Stimulated activated CD8-positive, alpha-beta memory T cell treated with anti-CD3 and anti-CD28 coated beads, Interleukin-4, amount 100 ng/mL, for 1 hour (primary cell): Measurements from ENCODE around the gene PRKACG.

Experiments
- DNase-seq, 2 donors: peaks; one replicate each; pipeline ENCODE4 v3.0.0-alpha.2; 2020; ENCODE audit warnings: low read depth in 2 of 2, low spot score in 1 of 2

PRKACG gene

DNA sequence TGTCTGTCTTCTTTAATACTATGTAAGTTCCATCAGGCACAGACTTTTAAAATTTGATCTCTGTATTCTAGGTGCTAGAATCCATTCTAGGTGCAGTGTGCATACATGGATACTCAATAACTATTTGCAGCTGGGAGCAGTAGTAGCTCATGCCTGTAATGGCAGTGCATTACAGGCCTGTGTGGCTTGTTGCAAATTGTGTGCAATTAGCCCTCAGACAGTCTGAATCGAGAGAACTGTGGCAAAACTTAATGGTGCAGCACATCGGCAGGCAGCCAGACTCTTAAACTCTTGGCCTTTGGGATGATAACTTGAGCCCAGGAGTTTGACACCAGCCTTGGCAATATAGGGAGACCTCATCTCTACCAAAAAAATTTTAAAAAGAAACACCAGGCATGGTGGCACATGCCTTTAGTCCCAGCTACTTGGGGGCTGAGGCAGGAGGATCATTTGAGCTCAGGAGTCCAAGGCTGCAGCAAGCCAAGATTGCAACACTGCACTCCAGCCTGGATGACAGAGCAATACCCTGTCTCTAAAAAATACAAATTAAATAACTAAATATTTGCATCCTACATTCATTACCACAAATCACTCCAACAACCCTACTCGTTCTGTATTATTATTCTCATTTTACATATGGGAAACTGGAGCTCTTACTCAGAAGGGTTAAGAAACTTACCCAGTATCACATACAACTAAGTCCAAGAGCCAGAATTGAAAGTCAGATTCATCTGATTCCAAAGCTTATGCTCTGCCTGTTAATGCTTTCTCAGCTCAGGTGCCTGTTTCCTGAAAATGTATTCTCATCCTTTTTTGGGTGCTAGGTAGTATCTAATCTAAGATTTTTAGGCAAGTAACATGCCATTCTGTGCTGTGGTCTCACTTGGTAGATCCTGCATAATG lies 30.1 kb downstream of the PRKACG start:
- no peak for DNase-seq

GRCh38 chr9:68983008-68983411 lies 30.9 kb downstream of the PRKACG start:
- DNase-seq, result no peak

- no peak for DNase-seq
These were observed 32.1 kb downstream of the PRKACG start for GRCh38 chr9:68981789-68982188.

GRCh38 chr9:68980341-68980914 lies 33.5 kb downstream of the PRKACG start:
- no peak for DNase-seq

DNA sequence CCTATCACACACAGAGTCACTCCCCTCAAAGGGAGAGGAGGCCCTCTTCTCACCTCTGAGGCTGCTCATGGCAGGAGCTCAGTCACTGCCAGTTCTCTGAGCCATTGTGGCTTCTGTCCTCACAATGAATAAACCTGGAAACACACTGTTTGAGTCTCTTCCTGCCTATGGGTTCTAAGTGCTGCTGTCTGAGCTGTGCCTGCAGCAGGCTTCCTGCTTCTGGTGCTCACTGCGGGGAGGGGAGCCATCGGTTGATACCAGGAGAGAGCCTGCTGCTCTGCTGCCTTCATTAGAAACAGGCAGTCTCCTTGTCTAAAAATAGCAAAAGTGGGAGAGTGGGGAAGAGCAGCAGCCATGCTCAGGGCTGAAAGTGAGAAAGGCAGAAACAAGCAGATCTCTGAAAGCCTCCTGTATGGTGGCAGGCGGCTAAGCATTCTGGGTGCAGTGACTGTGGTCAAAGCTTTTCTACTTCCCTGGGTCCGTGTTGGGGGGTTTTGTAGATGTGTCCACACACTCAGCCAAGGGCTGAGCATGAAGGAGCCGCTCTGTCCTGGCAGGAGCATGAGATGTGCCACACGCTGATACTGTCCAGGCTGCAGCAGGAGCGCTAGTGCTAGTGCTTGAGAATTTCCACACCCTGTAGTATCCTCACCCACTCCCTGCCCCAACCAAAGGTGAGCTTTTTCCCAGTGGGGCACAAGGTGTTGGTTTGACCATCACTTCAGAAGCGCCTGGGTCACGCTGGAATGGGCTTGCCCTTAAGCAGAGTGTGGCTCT lies 34.2 kb downstream of the PRKACG start:
- no peak for DNase-seq

GRCh38 chr9:68978501-68978900 lies 35.4 kb downstream of the PRKACG start:
- DNase-seq, result no peak

DNA sequence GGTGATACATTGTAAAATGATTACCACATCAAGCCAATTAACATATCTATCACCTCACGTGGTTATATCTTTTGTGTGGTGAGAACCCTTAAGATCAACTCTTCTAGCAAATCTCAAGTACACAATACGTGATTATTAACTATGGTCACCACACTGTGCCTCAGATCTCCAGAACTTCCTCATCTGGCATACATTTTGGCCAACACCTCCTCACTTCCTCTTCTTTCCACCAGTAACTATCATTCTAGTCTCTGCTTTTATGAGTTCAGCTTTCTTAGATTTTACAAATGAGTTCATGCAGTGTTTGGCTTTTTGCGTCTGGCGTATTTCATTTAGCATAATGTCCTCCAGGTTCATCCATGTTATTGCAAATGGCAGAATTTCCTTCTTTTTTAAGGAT lies 35.8 kb downstream of the PRKACG start:
- no peak for DNase-seq

DNA sequence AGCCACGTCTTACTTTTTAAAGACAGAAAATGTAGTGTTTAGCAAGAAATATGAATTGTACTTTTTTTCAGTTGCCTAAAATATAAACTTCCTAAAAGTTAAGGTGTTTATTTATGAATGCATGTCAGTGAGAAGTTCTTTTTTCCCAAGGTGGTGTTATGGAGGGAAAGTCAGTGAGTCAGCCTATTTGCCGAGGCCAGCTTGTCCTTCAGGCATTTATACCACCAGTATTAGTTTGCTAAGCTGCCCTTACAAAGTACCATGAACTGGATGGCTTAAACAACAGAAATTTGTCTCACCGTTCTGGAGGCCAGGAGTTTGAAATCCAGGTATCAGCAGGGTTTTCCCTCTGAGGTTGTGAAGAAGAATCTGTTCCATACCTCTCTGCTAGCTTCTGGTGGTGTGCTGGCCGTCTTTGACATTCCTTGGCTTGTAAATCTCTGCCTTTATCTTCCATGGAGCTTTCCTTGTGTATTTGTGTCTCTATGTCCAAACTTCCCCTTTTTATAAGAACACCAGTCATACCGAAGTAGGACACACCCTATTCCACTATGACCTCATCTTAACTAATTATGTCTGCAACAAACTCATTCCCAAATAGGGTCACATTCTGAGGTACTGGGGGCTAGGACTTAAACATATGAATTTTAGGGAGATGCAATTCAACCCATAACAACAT lies 38.4 kb downstream of the PRKACG start:
- no peak for DNase-seq

GRCh38 chr9:68974901-68975300 lies 39.0 kb downstream of the PRKACG start:
- DNase-seq, result no peak

GRCh38 chr9:68974431-68974830 lies 39.5 kb downstream of the PRKACG start:
- DNase-seq, result no peak

DNA sequence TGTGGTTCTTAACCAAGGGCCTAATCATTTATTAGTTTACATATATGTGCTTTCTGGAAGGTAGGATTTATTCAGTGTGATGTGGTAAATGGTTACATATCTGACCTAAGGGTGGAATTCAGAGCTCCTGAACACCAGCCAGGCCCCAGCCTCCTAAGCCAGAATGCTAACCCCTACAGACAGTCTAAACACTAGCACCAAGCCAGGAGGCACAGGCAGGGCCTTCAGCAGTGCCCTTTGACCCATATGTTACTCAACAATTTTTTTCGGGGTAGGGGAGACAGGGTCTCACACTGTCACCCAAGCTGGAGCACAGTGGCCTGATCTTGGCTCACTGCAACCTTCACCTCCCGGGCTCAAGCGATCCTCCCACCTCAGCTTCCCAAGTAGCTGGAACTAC lies 40.3 kb downstream of the PRKACG start:
- no peak for DNase-seq

GRCh38 chr9:68970151-68970550 lies 43.8 kb downstream of the PRKACG start:
- no peak for DNase-seq

DNA sequence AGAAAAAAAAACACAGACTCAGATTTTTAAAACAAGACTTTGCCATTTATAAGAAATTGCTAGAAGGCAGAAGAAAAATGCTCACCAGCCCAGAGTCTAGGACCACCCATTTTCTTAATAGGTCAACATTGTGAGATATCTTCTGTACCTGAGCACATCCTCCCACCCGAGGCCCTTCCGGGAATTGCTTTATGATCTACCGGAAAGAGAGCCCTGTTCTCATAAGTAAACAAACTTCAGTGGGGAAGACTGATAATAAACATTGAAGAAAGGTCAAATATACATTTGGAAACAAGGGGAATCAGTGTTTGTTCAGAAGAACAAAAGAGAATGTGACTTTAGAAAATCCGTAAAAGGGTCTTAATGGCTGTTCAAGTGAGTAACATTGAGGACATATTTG lies 44.4 kb downstream of the PRKACG start:
- no peak for DNase-seq

GRCh38 chr9:68967800-68968199 lies 46.1 kb downstream of the PRKACG start:
- no peak for DNase-seq

- DNase-seq, result no peak
These were observed 47.4 kb downstream of the PRKACG start for GRCh38 chr9:68966496-68966944.

DNA sequence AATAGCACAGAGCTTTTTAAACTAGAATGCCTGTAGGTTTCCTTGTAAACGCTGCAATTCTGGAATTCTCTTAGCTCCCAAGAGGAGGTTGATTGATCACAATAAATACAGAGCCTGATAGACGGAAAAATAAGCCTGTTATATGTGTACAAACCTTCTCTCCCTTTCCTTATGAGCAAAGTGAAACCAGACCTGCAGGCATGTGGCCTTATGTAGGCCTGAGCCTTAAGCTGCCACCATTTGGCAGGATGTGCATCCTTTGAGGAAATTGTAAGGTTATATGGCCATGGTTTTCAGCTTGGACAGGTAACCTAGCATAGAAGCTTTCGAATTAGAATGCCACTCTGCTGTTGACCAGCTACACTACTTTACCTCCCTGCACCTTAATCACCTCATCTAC lies 49.1 kb downstream of the PRKACG start:
- DNase-seq, result no peak

- DNase-seq, result no peak
These were observed 49.8 kb downstream of the PRKACG start for GRCh38 chr9:68964102-68964541.

GRCh38 chr9:68963416-68963815 lies 50.5 kb downstream of the PRKACG start:
- no peak for DNase-seq
